Measurements from ENCODE around the gene RSU1.
A peak's percentile ranks its signal among the peaks of the same experiment; 100 is the strongest.

RSU1 gene

DNA sequence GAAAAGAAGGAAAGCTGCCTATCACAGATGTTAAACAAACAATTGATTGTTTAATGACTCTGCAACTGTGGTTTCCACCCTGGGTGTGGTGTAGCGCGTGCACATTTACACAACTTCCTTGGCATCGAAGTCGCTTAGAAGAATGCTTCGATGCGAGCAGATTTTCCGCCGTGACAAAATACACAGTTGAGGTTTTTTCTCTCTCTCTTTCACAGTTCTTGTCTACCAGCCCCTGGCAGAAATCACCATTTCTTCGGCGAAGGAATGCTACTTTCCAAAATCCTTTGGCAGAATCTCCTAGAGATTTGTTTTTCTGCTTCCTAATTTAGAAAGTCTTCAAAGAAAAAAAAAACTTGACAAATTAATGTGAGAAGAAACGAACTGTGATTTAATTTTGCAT lies 224.8 kb downstream of the RSU1 start:
- Mint-ChIP-seq H3K27me3 (no peaks in the 10 kb centered on the region), H3K36me3 (peaks cover 37% of the 10 kb centered on the region), H3K9me3 (peaks cover 1% of the 10 kb centered on the region), H3K27ac (no peak overlapping the region), H3K4me3 (no peak overlapping the region), H3K4me1 (no peaks in the 10 kb centered on the region)
- no peak for ATAC-seq (ENCODE audit: low read depth)
- no peak for DNase-seq (ENCODE audit: low spot score in 2 of 2)

DNA sequence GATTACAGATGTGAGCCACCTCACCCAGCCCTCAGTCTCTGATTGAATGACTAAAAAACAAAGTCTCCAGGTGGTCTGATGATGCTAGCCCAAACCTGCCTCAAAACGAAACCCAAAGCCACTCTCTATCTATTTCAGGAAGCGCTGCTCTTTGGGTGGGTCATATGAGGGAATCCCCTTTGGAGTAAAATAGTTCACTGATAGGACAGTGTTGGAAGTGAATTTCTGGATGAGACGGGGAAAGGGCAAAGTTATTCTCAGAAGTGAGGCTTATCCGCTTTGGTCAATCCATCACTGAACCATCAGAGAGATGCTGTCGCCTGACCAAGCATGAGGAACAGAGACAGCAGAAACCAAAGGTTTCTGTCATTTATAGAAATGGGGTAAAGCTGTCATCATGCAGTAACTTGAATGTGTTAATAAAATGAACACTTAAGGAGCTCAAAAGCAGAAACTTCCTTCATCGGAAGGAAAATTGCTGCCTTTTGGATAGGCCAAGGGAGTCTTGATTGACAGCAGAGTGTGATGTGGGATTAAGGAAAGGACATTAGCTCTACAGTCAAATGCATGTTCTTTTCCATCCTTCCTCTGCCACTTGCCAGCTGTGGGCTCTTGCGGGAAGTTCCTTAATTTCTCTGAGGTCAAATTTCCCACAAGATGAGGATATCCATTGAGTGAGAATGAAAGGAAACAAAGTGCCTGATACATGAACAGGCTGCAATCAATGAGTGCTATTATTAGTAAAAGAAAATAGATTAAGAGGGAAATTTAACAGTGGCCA lies 230.7 kb downstream of the RSU1 start:
- peaks cover 1% of the 10 kb centered on the region for H3K9me3 Mint-ChIP-seq
- H3K4me1 Mint-ChIP-seq, result peaks cover 8% of the 10 kb centered on the region
- no peak overlapping the region for H3K27ac Mint-ChIP-seq
- H3K27me3 Mint-ChIP-seq, result peaks cover 2% of the 10 kb centered on the region
- peaks cover 5% of the 10 kb centered on the region for H3K36me3 Mint-ChIP-seq
- H3K4me3 Mint-ChIP-seq, result no peak overlapping the region
- DNase-seq (ENCODE audit: low spot score in 2 of 2) (no peak), ATAC-seq (ENCODE audit: low read depth) (no peak)

DNA sequence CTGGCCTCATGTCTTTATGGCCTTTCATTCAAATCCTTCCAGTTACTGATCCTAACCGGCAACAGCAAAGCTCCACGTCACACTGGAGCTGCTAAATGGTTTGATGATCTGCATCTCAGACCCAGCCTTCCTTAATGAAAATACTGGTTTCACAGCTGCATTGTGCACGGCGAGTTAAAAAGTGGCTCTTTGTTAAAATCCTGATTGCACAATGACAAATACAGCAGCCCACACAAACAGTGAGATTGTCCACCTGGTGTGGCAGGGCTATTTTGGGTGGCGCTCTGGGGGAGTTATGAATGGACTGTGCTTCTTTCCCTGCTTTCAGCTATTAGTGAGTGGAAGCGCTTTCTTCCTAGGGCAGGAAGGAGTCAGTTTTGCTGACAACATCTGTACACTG lies 232.1 kb downstream of the RSU1 start:
- no peak overlapping the region for H3K27ac Mint-ChIP-seq
- DNase-seq (ENCODE audit: low spot score in 2 of 2), result no peak
- peaks cover 6% of the 10 kb centered on the region for H3K27me3 Mint-ChIP-seq
- no peak overlapping the region for H3K4me3 Mint-ChIP-seq
- peaks cover 11% of the 10 kb centered on the region for H3K4me1 Mint-ChIP-seq
- H3K9me3 Mint-ChIP-seq, result peaks cover 1% of the 10 kb centered on the region
- peaks cover 3% of the 10 kb centered on the region for H3K36me3 Mint-ChIP-seq
- no peak for ATAC-seq (ENCODE audit: low read depth)

DNA sequence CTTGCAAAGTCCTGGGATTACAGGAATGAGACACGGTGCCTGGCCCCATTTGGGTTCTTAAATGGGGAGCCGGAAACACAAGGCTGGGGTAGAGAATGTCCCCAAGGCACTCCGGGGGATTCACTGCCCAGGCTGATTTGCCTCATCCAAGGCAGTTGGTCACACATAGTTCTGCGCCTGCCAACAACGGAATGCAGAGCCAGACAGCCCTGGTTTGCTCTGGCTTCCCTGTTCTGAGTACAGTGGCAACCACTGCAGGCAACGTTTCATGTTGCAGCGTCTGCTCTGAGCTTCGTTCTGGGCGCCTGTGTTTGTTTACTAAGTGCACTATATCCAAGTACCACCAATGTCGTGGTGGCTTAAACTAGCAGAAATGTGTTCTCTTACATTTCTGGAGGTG lies 233.8 kb downstream of the RSU1 start:
- ATAC-seq (ENCODE audit: low read depth) (no peak), DNase-seq (ENCODE audit: low spot score in 2 of 2) (no peak)
- Mint-ChIP-seq H3K27ac (no peak overlapping the region), H3K4me1 (peaks cover 11% of the 10 kb centered on the region), H3K9me3 (no peaks in the 10 kb centered on the region), H3K4me3 (no peak overlapping the region), H3K27me3 (peaks cover 7% of the 10 kb centered on the region), H3K36me3 (no peaks in the 10 kb centered on the region)

DNA sequence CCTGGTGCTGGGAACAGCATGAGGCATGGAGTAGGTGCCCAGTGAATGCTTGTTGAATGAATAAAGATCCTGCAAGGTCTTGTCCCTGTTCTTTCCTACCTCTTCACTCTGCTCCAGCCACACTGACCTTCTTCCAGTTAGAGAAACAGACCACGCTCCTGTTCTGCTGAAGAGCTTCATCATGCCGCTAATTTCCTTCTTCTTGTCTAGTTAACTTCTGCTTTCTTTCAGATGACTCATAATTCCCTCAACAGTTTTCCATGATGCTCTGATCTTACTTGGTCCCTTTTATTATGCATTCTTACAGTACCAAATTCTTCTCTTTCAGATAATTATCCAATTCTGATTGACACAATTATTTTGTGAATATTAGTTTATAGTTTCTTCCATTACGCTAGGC lies 236.0 kb downstream of the RSU1 start:
- DNase-seq (ENCODE audit: low spot score in 2 of 2) (no peak), ATAC-seq (ENCODE audit: low read depth) (no peak)
- Mint-ChIP-seq H3K27ac (no peak overlapping the region), H3K4me1 (peaks cover 6% of the 10 kb centered on the region), H3K9me3 (no peaks in the 10 kb centered on the region), H3K27me3 (peaks cover 7% of the 10 kb centered on the region), H3K36me3 (no peaks in the 10 kb centered on the region), H3K4me3 (no peak overlapping the region)

DNA sequence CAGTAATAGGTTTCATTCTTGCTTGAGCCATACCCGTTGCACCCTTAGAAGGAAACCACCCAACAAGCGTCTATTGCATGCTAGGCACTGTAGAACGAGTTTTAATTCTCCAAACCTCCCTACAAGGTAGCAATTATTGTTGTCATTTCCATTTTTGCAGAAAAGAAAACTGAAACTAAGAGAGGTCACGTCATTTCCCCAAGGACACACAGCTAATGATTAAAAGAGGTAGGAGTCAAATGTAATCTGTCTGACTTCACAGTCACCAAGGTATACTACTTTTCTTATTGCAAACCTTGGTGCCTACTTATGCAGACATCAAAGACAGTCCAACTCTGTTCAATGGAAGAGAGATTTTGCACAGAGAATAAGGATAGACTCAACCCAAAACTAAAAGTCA lies 246.5 kb downstream of the RSU1 start:
- DNase-seq (ENCODE audit: low spot score in 2 of 2) (no peak), ATAC-seq (ENCODE audit: low read depth) (no peak)
- Mint-ChIP-seq H3K27me3 (peaks cover 13% of the 10 kb centered on the region), H3K4me1 (peaks cover 13% of the 10 kb centered on the region), H3K36me3 (no peaks in the 10 kb centered on the region), H3K4me3 (peak overlapping the region; percentile 46), H3K9me3 (peaks cover 3% of the 10 kb centered on the region), H3K27ac (no peak overlapping the region)

DNA sequence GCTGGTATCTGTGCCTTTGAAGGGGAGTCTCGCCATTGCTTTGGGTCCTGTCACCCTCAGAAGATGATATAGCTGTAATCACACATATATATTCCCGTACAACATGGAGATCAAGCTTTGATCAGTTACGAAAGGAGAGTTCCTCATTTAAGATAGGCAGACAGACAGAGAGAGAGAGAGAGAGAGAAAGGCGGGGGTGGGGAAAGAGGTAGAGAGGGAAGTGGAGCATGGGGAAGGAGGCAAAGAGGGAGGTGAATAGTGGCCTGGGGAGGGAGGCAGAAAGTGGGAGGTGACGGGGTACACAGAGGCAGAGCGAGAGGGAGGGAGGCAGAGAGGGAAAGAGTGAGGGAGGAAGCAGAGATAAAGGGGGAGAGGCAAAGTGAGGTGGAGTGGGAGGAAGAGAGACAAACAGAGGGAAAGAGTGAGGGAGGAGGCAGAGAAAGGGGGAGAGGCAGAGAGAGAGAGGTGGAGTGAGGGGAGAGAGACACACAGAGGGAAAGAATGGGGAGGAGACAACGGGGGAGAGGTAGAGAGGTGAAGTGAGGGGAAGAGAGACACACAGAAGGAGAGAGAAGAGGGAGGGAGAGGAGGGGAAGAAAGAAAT lies 250.9 kb downstream of the RSU1 start:
- Mint-ChIP-seq H3K9me3 (peaks cover 4% of the 10 kb centered on the region), H3K4me3 (no peak overlapping the region), H3K27me3 (peaks cover 16% of the 10 kb centered on the region), H3K27ac (no peak overlapping the region), H3K36me3 (no peaks in the 10 kb centered on the region), H3K4me1 (peaks cover 16% of the 10 kb centered on the region)
- ATAC-seq (ENCODE audit: low read depth) (no peak), DNase-seq (ENCODE audit: low spot score in 2 of 2) (no peak)

DNA sequence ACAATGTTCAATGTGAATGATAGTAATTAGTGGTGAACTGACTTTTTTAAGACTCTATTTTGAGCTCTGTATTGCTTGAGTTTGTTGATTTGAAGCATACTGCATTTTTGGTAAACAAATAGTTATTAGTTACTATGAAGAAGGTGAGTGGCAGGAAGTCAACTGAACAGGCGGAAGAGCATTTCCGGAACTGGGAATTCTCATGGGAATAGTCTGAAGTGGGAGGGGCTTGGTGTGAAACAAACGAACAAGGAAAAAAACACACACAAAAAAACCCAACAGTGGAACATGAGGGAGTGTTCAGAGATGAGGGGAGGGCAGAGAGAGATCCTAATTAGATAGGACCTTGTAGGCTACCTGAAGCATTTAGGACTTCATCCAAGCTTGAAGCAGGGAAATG lies 251.6 kb downstream of the RSU1 start:
- no peak for ATAC-seq (ENCODE audit: low read depth)
- Mint-ChIP-seq H3K27me3 (peaks cover 14% of the 10 kb centered on the region), H3K27ac (no peak overlapping the region), H3K4me3 (no peak overlapping the region), H3K4me1 (peaks cover 12% of the 10 kb centered on the region), H3K36me3 (no peaks in the 10 kb centered on the region), H3K9me3 (peaks cover 4% of the 10 kb centered on the region)
- no peak for DNase-seq (ENCODE audit: low spot score in 2 of 2)

DNA sequence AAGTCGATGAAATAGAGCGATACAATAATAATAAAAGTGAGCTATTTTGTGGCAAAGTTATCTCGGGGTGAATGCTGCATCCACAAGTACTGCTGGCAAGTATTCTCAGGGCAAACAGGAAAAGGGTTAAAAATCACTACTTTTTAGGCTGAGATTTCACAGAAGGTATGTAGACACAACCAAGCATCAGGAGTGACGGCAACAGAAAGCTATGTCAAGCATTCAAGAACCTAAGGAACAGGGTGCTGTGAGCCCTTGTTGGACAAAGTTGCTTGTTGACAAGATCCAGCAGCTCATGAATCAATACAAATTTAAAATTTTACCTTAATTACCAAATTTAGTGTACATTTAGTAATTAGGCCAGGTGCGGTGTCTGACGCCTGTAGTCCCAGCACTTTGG lies 254.3 kb downstream of the RSU1 start:
- ATAC-seq (ENCODE audit: low read depth), result no peak
- peaks cover 24% of the 10 kb centered on the region for H3K27me3 Mint-ChIP-seq
- H3K36me3 Mint-ChIP-seq, result no peaks in the 10 kb centered on the region
- H3K4me3 Mint-ChIP-seq, result no peak overlapping the region
- H3K27ac Mint-ChIP-seq, result no peak overlapping the region
- H3K4me1 Mint-ChIP-seq, result peaks cover 11% of the 10 kb centered on the region
- no peak for DNase-seq (ENCODE audit: low spot score in 2 of 2)
- H3K9me3 Mint-ChIP-seq, result peaks cover 4% of the 10 kb centered on the region

DNA sequence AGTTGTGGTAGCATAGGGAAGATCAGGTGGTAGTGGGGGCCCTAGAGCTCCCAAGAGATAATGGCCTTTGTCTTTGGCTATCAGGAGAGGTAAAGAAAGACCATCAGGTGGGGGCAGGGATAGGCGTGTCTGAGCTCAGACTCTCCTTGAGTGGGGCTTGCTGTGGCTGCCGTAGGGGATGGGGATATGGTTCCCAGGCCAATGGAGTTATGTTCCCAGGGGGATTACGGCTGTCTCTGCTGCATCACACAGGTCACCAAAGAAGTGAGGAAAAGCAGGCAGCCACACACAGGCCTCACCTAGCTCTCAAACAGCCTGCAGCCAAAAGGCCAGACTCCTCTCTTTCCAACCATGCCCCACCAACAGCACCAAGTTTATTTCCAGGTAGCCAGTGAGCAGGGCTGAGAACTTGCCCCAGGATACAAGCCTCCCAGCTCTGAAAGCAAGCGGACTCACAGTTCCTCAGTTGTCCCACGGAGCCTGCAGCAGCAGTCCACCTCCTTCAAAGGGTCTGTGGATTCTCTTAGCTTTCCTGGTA lies 257.9 kb downstream of the RSU1 start:
- H3K9me3 Mint-ChIP-seq, result no peaks in the 10 kb centered on the region
- H3K4me1 Mint-ChIP-seq, result no peaks in the 10 kb centered on the region
- no peaks in the 10 kb centered on the region for H3K36me3 Mint-ChIP-seq
- H3K27me3 Mint-ChIP-seq, result peaks cover 14% of the 10 kb centered on the region
- DNase-seq (ENCODE audit: low spot score in 2 of 2), result no peak
- H3K4me3 Mint-ChIP-seq, result no peak overlapping the region
- H3K27ac Mint-ChIP-seq, result no peak overlapping the region
- ATAC-seq (ENCODE audit: low read depth), result no peak

DNA sequence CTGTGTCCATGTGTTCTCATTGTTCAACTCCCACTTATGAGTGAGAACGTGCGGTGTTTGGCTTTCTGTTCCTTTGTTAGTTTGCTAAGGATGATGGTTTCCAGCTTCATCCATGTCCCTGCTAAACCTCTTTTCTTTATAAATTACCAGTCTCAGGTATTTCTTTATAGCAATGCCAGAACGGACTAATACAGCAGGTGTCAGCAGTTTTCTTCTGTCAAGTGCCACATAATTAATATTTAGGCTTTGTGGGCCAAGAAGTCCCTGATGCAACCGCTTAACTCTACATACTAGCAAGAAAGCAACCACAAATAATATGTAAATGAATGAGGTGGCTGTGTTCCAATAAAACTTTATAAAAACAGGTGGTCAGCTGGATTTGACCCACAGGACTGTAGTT lies 269.3 kb downstream of the RSU1 start:
- no peak for DNase-seq (ENCODE audit: low spot score in 2 of 2)
- ATAC-seq (ENCODE audit: low read depth), result no peak
- Mint-ChIP-seq H3K9me3 (no peaks in the 10 kb centered on the region), H3K4me1 (peaks cover 2% of the 10 kb centered on the region), H3K27ac (no peak overlapping the region), H3K36me3 (no peaks in the 10 kb centered on the region), H3K4me3 (no peak overlapping the region), H3K27me3 (peaks cover 3% of the 10 kb centered on the region)

DNA sequence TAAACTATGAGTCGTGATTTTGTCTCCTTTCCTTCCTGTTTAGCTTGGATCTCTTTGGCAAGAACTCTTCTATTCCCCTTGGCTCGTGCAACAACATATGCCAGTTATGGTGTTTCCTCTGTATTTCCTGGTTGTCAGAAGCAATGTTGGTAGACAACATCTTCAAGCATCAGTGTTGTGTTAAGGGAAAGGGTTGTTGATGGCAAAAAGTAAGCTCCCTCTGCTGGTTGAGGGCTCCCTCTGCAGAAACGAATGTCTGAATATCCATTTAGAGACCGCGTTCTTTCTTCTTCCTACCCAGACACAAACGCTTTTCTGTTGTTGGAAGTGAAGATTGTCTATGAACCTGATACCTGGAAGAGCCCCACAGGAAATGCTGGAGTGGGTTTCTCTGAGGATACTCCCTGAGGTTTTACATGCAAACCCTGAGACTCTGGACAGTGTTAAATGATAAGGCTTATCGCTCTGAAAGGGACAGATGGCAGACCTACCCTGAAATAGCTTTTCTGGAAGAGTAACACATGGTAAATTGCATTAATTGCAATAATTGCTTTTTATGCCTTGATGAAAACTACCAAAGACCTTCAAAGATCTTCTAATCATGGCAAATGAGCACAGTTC lies 272.0 kb downstream of the RSU1 start:
- Mint-ChIP-seq H3K27me3 (peaks cover 8% of the 10 kb centered on the region), H3K4me3 (no peak overlapping the region), H3K27ac (no peak overlapping the region), H3K9me3 (no peaks in the 10 kb centered on the region), H3K4me1 (peaks cover 2% of the 10 kb centered on the region), H3K36me3 (no peaks in the 10 kb centered on the region)
- ATAC-seq (ENCODE audit: low read depth) (no peak), DNase-seq (ENCODE audit: low spot score in 2 of 2) (no peak)

DNA sequence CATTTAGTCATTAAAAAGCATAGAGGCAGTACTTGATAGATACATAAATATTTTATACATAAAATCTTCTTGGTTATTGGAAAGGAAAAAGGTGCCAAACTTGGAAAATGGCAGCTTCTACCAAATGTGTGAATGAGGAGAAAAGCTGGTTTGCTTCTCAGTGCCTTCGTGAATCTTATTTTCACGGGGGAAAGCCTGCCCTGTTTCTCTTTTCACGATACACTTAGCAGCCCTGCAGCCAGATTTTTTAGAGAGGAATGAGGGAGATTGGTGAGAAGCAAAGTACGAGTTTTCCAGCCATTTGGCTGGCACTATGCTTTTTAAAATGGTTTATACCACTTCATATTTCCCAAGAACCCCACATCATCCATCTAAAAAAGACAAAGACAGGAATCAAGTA lies 272.6 kb downstream of the RSU1 start:
- Mint-ChIP-seq H3K4me3 (no peak overlapping the region), H3K9me3 (no peaks in the 10 kb centered on the region), H3K4me1 (peaks cover 2% of the 10 kb centered on the region), H3K27me3 (peaks cover 13% of the 10 kb centered on the region), H3K36me3 (no peaks in the 10 kb centered on the region), H3K27ac (no peak overlapping the region)
- ATAC-seq (ENCODE audit: low read depth) (no peak), DNase-seq (ENCODE audit: low spot score in 2 of 2) (no peak)

DNA sequence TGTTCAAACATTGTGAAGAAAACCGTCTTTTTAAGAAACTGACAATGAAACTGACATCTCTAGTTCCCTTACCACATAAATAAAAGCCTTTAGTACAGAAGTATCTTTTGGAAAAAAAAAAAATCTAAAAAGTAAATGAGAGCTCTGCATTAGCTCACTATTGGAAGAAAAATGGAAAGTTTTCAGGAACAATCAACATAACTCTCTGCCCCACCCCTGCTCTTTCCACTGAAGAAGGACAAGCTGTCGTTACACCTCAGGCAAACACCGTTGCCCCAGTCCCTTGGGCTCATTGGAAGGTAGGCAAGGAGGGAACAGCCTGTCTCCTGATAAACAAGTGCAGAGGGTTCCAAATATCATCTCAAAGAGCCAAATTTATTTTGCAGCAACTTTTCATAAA lies 273.1 kb downstream of the RSU1 start:
- peaks cover 13% of the 10 kb centered on the region for H3K27me3 Mint-ChIP-seq
- peaks cover 2% of the 10 kb centered on the region for H3K4me1 Mint-ChIP-seq
- no peak for ATAC-seq (ENCODE audit: low read depth)
- H3K9me3 Mint-ChIP-seq, result no peaks in the 10 kb centered on the region
- no peak overlapping the region for H3K4me3 Mint-ChIP-seq
- no peaks in the 10 kb centered on the region for H3K36me3 Mint-ChIP-seq
- no peak for DNase-seq (ENCODE audit: low spot score in 2 of 2)
- no peak overlapping the region for H3K27ac Mint-ChIP-seq
